ENCODE measurements around the gene KRT3.
"Not testable (repeated sequence)": the region's sequence is repeated elsewhere in the genome, so short reads cannot be mapped to it uniquely, and the experiment has no call there.

The KRT3 gene

GRCh38 chr12:52801773-52802172 is 5.9 kb upstream of the KRT3 start:
- intact Hi-C loops (cut with DNase I): no loop called here
- DNase-seq: peak in 1 of 10 donors; percentile 24

- intact Hi-C loops (cut with DNase I): no loop called here
- DNase-seq: peak in 1 of 10 donors; percentile 39
These were observed 4.5 kb upstream of the KRT3 start for GRCh38 chr12:52800259-52800917.

GRCh38 chr12:52799505-52800211 is 3.7 kb upstream of the KRT3 start:
- DNase-seq: peak in 1 of 10 donors; percentile 25
- intact Hi-C loops (cut with DNase I): no loop called here

- peak in 1 of 10 donors; percentile 9 for DNase-seq
- intact Hi-C loops (cut with DNase I): no loop called here
These were observed 3.0 kb upstream of the KRT3 start for GRCh38 chr12:52798671-52799504.

GRCh38 chr12:52798003-52798670 is 2.2 kb upstream of the KRT3 start:
- intact Hi-C loops (cut with DNase I): no loop called here
- DNase-seq: peak in 1 of 10 donors; percentile 27

GRCh38 chr12:52797529-52797894 is 1.6 kb upstream of the KRT3 start:
- intact Hi-C loops (cut with DNase I): no loop called here
- DNase-seq: no peak

GRCh38 chr12:52796839-52797528 is 1.1 kb upstream of the KRT3 start:
- DNase-seq: peak in 1 of 10 donors; percentile 51
- intact Hi-C loops (cut with DNase I): no loop called here

GRCh38 chr12:52796429-52796794 is 495 bp upstream of the KRT3 start:
- peak in 1 of 10 donors; percentile 24 for DNase-seq
- intact Hi-C loops (cut with DNase I): no loop called here

- peak in 1 of 10 donors; percentile 49 for DNase-seq
- intact Hi-C loops (cut with DNase I): not testable (repeated sequence)
These were observed 614 bp downstream of the KRT3 start for GRCh38 chr12:52795332-52795674.

GRCh38 chr12:52794479-52795331 is 1.2 kb downstream of the KRT3 start:
- intact Hi-C loops (cut with DNase I): no loop called here

GRCh38 chr12:52792185-52793029 is 3.5 kb downstream of the KRT3 start:
- intact Hi-C loops (cut with DNase I): no loop called here
- peak in 1 of 10 donors; percentile 33 for DNase-seq

More at GRCh38 chr12:52794479-52795331, 1.2 kb downstream of the KRT3 start:
- DNase-seq: peak in 1 of 10 donors; percentile 29

- peak in 1 of 10 donors; percentile 32 for DNase-seq
- intact Hi-C loops (cut with DNase I): no loop called here
These were observed 4.4 kb downstream of the KRT3 start for GRCh38 chr12:52791271-52792184.

- DNase-seq: peak in 1 of 10 donors; percentile 19
- intact Hi-C loops (cut with DNase I): no loop called here
These were observed 5.3 kb downstream of the KRT3 start for GRCh38 chr12:52790427-52791270.

- intact Hi-C loops (cut with DNase I): no loop called here
- peak in 4 of 10 donors; percentile 22 to 85 (median 51) for DNase-seq
These were observed 6.1 kb downstream of the KRT3 start for GRCh38 chr12:52789637-52790426.

GRCh38 chr12:52788876-52789636 is 6.9 kb downstream of the KRT3 start:
- DNase-seq: no peak
- intact Hi-C loops (cut with DNase I): no loop called here
